OCI-LY1 (cell line): ENCODE results near the gene LIMCH1.

ENCODE experiments used
- H2AFZ ChIP-seq: fragments of 200-600 bp; sonication (generic), shearing (Covaris generic); 2 replicates; pipeline ENCODE4 v1.6.0; 2014; ENCODE audit warnings: antibody characterized with exemption, mild to moderate bottlenecking, low read length
- H3F3A ChIP-seq: fragments of 200-600 bp; sonication (generic), shearing (Covaris generic); 2 replicates; pipeline ENCODE4 v1.6.0; 2014; ENCODE audit warnings: mild to moderate bottlenecking, antibody characterized with exemption, low read length, moderate library complexity; ENCODE audit not compliant: insufficient read depth
- H3K27ac ChIP-seq: fragments of 200-600 bp; sonication (generic); 2 replicates; pipeline ENCODE4 v1.5.1; 2014; ENCODE audit warnings: low read length, mixed run types, mild to moderate bottlenecking, low read depth; ENCODE audit not compliant: poor library complexity, severe bottlenecking
- H3K27me3 ChIP-seq: fragments of 200-600 bp; sonication (generic); 2 replicates; pipeline ENCODE4 v1.6.0; 2014; ENCODE audit warnings: antibody characterized with exemption, mild to moderate bottlenecking, low read length, moderate library complexity; ENCODE audit not compliant: insufficient read depth
- H3K36me3 ChIP-seq: fragments of 200-600 bp; sonication (generic); 2 replicates; pipeline ENCODE4 v1.6.1; 2014; ENCODE audit warnings: mild to moderate bottlenecking, antibody characterized with exemption, low read length, moderate library complexity, mixed read lengths; ENCODE audit not compliant: insufficient read depth
- H3K4me1 ChIP-seq: fragments of 200-600 bp; sonication (generic); 2 replicates; pipeline ENCODE4 v1.5.1; 2014; ENCODE audit warnings: mild to moderate bottlenecking, low read length, moderate library complexity; ENCODE audit not compliant: insufficient read depth, severe bottlenecking
- H3K4me2 ChIP-seq: fragments of 200-600 bp; sonication (generic), shearing (Covaris generic); 2 replicates; pipeline ENCODE4 v1.6.1; 2014; ENCODE audit warnings: low read length
- H3K4me3 ChIP-seq: fragments of 200-600 bp; sonication (generic); 2 replicates; pipeline ENCODE4 v1.5.1; 2014; ENCODE audit warnings: low read length, low read depth, mild to moderate bottlenecking, mixed read lengths; ENCODE audit not compliant: poor library complexity, severe bottlenecking
- H3K79me2 ChIP-seq: fragments of 200-600 bp; shearing (Covaris generic); 2 replicates; pipeline ENCODE4 v1.6.1; 2016; ENCODE audit warnings: mixed run types, low read length, mixed read lengths; ENCODE audit not compliant: insufficient read depth
- H3K9ac ChIP-seq: fragments of 200-600 bp; sonication (generic), shearing (Covaris generic); 2 replicates; pipeline ENCODE4 v1.6.1; 2014; ENCODE audit warnings: mild to moderate bottlenecking, low read length, mixed read lengths
- H3K9me2 ChIP-seq: fragments of 200-600 bp; sonication (generic), shearing (Covaris generic); 2 replicates; pipeline ENCODE4 v1.6.1; 2014; ENCODE audit warnings: low read depth, mild to moderate bottlenecking, low read length, mixed read lengths
- H3K9me3 ChIP-seq: fragments of 200-600 bp; shearing (Covaris generic); 2 replicates; pipeline ENCODE4 v1.6.1; 2014; ENCODE audit warnings: low read length, mixed read lengths
- H4K20me1 ChIP-seq: fragments of 200-600 bp; sonication (generic), shearing (Covaris generic); 2 replicates; pipeline ENCODE4 v1.6.0; 2016; ENCODE audit warnings: mild to moderate bottlenecking, low read length; ENCODE audit not compliant: insufficient read depth
- EZH2 ChIP-seq: fragments of 200-600 bp; sonication (generic), shearing (Covaris generic); IDR thresholded peaks from 2 replicates; pipeline ENCODE4 v1.8.0; 2017; ENCODE audit warnings: borderline replicate concordance, mixed run types, mild to moderate bottlenecking, antibody characterized with exemption, low read length, moderate library complexity, mixed read lengths
- TF ChIP-seq, protein P1 (sequence below): fragments of 200-600 bp; sonication (generic), shearing (Covaris generic); IDR thresholded peaks from 2 replicates; pipeline ENCODE4 v1.5.1; 2017; ENCODE audit warnings: mild to moderate bottlenecking, antibody characterized with exemption, low read length, moderate library complexity, mixed read lengths

The LIMCH1 gene

DNA sequence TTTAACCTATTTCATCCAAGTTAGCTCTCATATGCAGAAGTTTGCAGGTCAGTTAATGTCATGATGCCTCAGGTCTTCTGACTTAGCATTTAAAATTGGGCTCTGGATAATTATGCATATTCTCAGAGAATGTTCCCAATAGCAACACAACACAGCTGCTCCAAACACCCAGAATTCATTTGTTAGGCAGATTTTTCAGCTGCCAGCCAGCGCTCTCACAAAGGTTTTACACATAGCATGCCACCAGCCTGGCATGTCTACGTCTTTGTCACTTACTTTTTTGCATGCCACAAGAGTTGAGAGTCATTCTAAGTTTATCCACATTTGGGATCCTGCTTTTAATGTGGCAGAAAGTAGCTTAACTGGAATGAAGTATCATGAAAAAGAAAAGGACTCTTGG lies 84.8 kb downstream of the LIMCH1 start:
- Histone ChIP-seq H3F3A (no peaks in the 10 kb centered on the region), H3K27me3 (no peaks in the 10 kb centered on the region)

DNA sequence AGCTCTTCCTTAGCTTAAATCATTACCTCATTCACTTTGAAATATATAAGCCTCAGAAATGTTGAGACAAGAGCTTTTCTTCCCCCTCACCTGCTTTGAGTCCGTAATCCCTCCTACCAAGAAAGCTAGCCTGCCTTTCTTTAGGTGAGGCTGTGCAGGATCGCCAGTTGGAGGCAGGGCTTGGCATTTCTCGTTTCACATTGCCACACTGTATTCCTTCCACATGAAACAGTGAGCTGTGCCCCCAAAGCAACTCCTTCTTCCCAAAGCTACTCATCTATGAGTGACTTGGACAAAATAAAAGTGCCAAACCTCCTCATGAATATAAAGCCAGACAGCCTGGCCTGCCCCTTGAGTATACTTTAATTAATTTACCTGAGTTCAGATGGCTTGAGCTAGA lies 86.8 kb downstream of the LIMCH1 start:
- Histone ChIP-seq H3K9me2 (no peaks in the 10 kb centered on the region), H3K27me3 (no peaks in the 10 kb centered on the region), H3K79me2 (no peaks in the 10 kb centered on the region), H3K4me3 (no peak overlapping the region), H3K36me3 (no peaks in the 10 kb centered on the region), H3K9me3 (no peaks in the 10 kb centered on the region), H3K27ac (no peak overlapping the region), H3K4me2 (no peak overlapping the region), H3K4me1 (no peaks in the 10 kb centered on the region), H4K20me1 (no peaks in the 10 kb centered on the region), H3F3A (no peaks in the 10 kb centered on the region), H3K9ac (no peak overlapping the region), H2AFZ (no peak overlapping the region)
- TF ChIP-seq EZH2: no peak
- TF ChIP-seq, protein P1, sequence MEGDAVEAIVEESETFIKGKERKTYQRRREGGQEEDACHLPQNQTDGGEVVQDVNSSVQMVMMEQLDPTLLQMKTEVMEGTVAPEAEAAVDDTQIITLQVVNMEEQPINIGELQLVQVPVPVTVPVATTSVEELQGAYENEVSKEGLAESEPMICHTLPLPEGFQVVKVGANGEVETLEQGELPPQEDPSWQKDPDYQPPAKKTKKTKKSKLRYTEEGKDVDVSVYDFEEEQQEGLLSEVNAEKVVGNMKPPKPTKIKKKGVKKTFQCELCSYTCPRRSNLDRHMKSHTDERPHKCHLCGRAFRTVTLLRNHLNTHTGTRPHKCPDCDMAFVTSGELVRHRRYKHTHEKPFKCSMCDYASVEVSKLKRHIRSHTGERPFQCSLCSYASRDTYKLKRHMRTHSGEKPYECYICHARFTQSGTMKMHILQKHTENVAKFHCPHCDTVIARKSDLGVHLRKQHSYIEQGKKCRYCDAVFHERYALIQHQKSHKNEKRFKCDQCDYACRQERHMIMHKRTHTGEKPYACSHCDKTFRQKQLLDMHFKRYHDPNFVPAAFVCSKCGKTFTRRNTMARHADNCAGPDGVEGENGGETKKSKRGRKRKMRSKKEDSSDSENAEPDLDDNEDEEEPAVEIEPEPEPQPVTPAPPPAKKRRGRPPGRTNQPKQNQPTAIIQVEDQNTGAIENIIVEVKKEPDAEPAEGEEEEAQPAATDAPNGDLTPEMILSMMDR: no peak

More for the DNA sequence above, 84.8 kb downstream of the LIMCH1 start:
- TF ChIP-seq, protein P1: no peak
- no peak for TF ChIP-seq EZH2
- no peak overlapping the region for H3K27ac ChIP-seq
- H3K79me2 ChIP-seq: no peaks in the 10 kb centered on the region
- H3K9me3 ChIP-seq: no peaks in the 10 kb centered on the region
- H3K4me1 ChIP-seq: no peaks in the 10 kb centered on the region
- no peaks in the 10 kb centered on the region for H4K20me1 ChIP-seq
- H3K36me3 ChIP-seq: no peaks in the 10 kb centered on the region
- no peaks in the 10 kb centered on the region for H3K9me2 ChIP-seq
- H3K4me3 ChIP-seq: no peak overlapping the region
- no peak overlapping the region for H3K9ac ChIP-seq
- H2AFZ ChIP-seq: no peak overlapping the region
- H3K4me2 ChIP-seq: no peak overlapping the region

GRCh38 chr4:41625531-41625930 lies 87.6 kb downstream of the LIMCH1 start:
- H3K9me3 ChIP-seq: no peaks in the 10 kb centered on the region
- H3K36me3 ChIP-seq: no peaks in the 10 kb centered on the region
- no peaks in the 10 kb centered on the region for H3K27me3 ChIP-seq
- H3K9ac ChIP-seq: no peak overlapping the region
- no peaks in the 10 kb centered on the region for H3K4me1 ChIP-seq
- no peaks in the 10 kb centered on the region for H4K20me1 ChIP-seq
- H3K9me2 ChIP-seq: no peaks in the 10 kb centered on the region
- H3K4me3 ChIP-seq: no peak overlapping the region
- H3K4me2 ChIP-seq: no peak overlapping the region
- TF ChIP-seq, protein P1: no peak
- TF ChIP-seq EZH2: no peak
- no peaks in the 10 kb centered on the region for H3F3A ChIP-seq
- no peak overlapping the region for H3K27ac ChIP-seq
- no peak overlapping the region for H2AFZ ChIP-seq
- no peaks in the 10 kb centered on the region for H3K79me2 ChIP-seq
